CD14-positive monocyte (primary cell): ENCODE results near the gene KCNQ1OT1. TPM values are rescaled to one million over a fixed set of nuclear protein-coding genes. Genes with fewer than 3 reads are reported as not detected.

ENCODE experiments used
- DNase-seq, 3 donors: peaks; one replicate each; pipeline ENCODE4 v3.0.0-alpha.2; 2011 to 2022
- H2AFZ ChIP-seq: 2 replicates; pipeline ENCODE4 v1.6.0; 2012; ENCODE audit warnings: mild to moderate bottlenecking, low read depth, low read length, inconsistent platforms; ENCODE audit not compliant: insufficient read depth, poor library complexity, severe bottlenecking
- H3K27ac ChIP-seq, 2 donors: 1 replicate in 1 of 2; 2 replicates in 1 of 2; pipeline ENCODE4 v1.5.1; 2012 to 2013; ENCODE audit warnings: low read length in 2 of 2, control low read depth in 1 of 2, inconsistent platforms in 1 of 2, low read depth in 1 of 2, mild to moderate bottlenecking in 1 of 2
- H3K27me3 ChIP-seq, 2 donors: one replicate each; pipeline versions ENCODE4 v1.6.0 to v1.6.1; 2011 to 2013; ENCODE audit warnings: low read length in 2 of 2; ENCODE audit not compliant: control insufficient read depth in 2 of 2, insufficient read depth in 2 of 2
- H3K36me3 ChIP-seq, 2 donors: replicated peaks in 1 of 2; 1 replicate in 1 of 2; 2 replicates in 1 of 2; pipeline versions ENCODE4 v1.5.1 to v1.6.1; 2012 to 2013; ENCODE audit warnings: low read length in 2 of 2, control low read depth in 1 of 2, inconsistent platforms in 1 of 2, mild to moderate bottlenecking in 1 of 2; ENCODE audit not compliant: insufficient read depth in 2 of 2, control insufficient read depth in 1 of 2
- H3K4me1 ChIP-seq, 2 donors: 1 replicate in 1 of 2; 2 replicates in 1 of 2; pipeline versions ENCODE4 v1.5.1 to v1.6.1; 2012 to 2013; ENCODE audit warnings: low read length in 2 of 2, control low read depth in 1 of 2, inconsistent platforms in 1 of 2, mild to moderate bottlenecking in 1 of 2, moderate library complexity in 1 of 2; ENCODE audit not compliant: insufficient read depth in 2 of 2, control insufficient read depth in 1 of 2
- H3K4me2 ChIP-seq: replicated peaks from 2 replicates; pipeline ENCODE3; 2012; ENCODE audit warnings: low read length, moderate library complexity, mild to moderate bottlenecking; ENCODE audit not compliant: poor library complexity, severe bottlenecking; ENCODE audit errors: extremely low read depth
- H3K4me3 ChIP-seq, 3 experiments: fragments of 200-600 bp in 1 of 3; sonication (generic) in 1 of 3; replicated peaks in 1 of 3; 1 replicate in 2 of 3; 2 replicates in 1 of 3; pipeline ENCODE4 v1.5.1; 2011 to 2013; ENCODE audit warnings: low read length in 3 of 3, mild to moderate bottlenecking in 3 of 3, control low read depth in 2 of 3, low read depth in 2 of 3, inconsistent platforms in 1 of 3, moderate library complexity in 1 of 3
- H3K79me2 ChIP-seq: 2 replicates; pipeline ENCODE4 v1.6.0; 2012; ENCODE audit warnings: mild to moderate bottlenecking, control low read depth, inconsistent platforms, low read length, moderate library complexity; ENCODE audit not compliant: insufficient read depth
- H3K9ac ChIP-seq: 2 replicates; pipeline ENCODE4 v1.6.0; 2017; ENCODE audit warnings: low read length, mild to moderate bottlenecking; ENCODE audit not compliant: insufficient read depth, poor library complexity, severe bottlenecking
- H3K9me3 ChIP-seq, 2 donors: replicated peaks in 1 of 2; 1 replicate in 1 of 2; 2 replicates in 1 of 2; pipeline versions ENCODE4 v1.5.1 to v1.6.1; 2012 to 2013; ENCODE audit warnings: low read length in 2 of 2, control low read depth in 1 of 2; ENCODE audit not compliant: control insufficient read depth in 1 of 2, insufficient read depth in 1 of 2
- H4K20me1 ChIP-seq: 2 replicates; pipeline ENCODE4 v1.6.0; 2012; ENCODE audit warnings: mild to moderate bottlenecking, low read length, control low read depth, moderate library complexity; ENCODE audit not compliant: insufficient read depth
- H3K27ac Mint-ChIP-seq, 7 donors: one replicate each; pipeline ENCODE4 v1.8.0; 2020; ENCODE audit warnings: mild to moderate bottlenecking in 7 of 7, mixed read lengths in 7 of 7, moderate library complexity in 6 of 7, inconsistent platforms in 2 of 7
- H3K27me3 Mint-ChIP-seq, 3 donors: one replicate each; pipeline ENCODE4 v1.8.0; 2021 to 2022; ENCODE audit warnings: low read depth in 3 of 3, mild to moderate bottlenecking in 3 of 3, mixed read lengths in 3 of 3, moderate library complexity in 3 of 3, inconsistent platforms in 1 of 3
- H3K36me3 Mint-ChIP-seq, 2 donors: one replicate each; pipeline ENCODE4 v1.8.0; 2020; ENCODE audit warnings: mixed read lengths in 2 of 2, inconsistent platforms in 1 of 2, mild to moderate bottlenecking in 1 of 2
- H3K4me1 Mint-ChIP-seq: one replicate; pipeline ENCODE4 v1.8.0; 2020; ENCODE audit warnings: mild to moderate bottlenecking, mixed read lengths
- H3K4me3 Mint-ChIP-seq, 2 donors: one replicate each; pipeline ENCODE4 v1.8.0; 2020; ENCODE audit warnings: mild to moderate bottlenecking in 2 of 2, mixed read lengths in 2 of 2, moderate library complexity in 1 of 2
- H3K9me3 Mint-ChIP-seq, 7 donors: one replicate each; pipeline ENCODE4 v1.8.0; 2020 to 2022; ENCODE audit warnings: mixed read lengths in 7 of 7, mild to moderate bottlenecking in 6 of 7, moderate library complexity in 6 of 7, inconsistent platforms in 2 of 7
- WGBS: methylation state at CpG from one replicate; pipeline ENCODE4 v1.1.5; 2013; ENCODE audit warnings: missing lambda C conversion rate; ENCODE audit not compliant: insufficient coverage; 5-methylcytosine and 5-hydroxymethylcytosine counted together
- intact Hi-C, 2 donors: fragments of 100-400 bp; cut with micrococcal nuclease; formaldehyde crosslinking; loops; one replicate each; pipeline versions ENCODE4 v1.15.0 to v1.15.1; 2023
- polyA plus RNA-seq, 3 donors: library from polyadenylated mRNA; depleted of rRNA in 1 of 3; unstranded in 2 of 3; stranded (reverse) in 1 of 3; fragments of 300-500 nt in 2 of 3; fragments of >200 nt in 1 of 3; fragmentation: Illumina TruSeq in 2 of 3; gene quantifications; 1 replicate in 2 of 3; 2 replicates in 1 of 3; pipeline ENCODE4 v1.2.3, GENCODE V29; 2012 to 2021
- TF ChIP-seq, protein P1 (sequence below): fragments of 200-600 bp; IDR thresholded peaks from one replicate; pipeline ENCODE4 v1.8.0; 2022; ENCODE audit warnings: antibody characterized with exemption, mild to moderate bottlenecking

The KCNQ1OT1 gene
- polyA plus RNA-seq, 3 donors: 0.01 to 0.04 (median 0.03) TPM

DNA sequence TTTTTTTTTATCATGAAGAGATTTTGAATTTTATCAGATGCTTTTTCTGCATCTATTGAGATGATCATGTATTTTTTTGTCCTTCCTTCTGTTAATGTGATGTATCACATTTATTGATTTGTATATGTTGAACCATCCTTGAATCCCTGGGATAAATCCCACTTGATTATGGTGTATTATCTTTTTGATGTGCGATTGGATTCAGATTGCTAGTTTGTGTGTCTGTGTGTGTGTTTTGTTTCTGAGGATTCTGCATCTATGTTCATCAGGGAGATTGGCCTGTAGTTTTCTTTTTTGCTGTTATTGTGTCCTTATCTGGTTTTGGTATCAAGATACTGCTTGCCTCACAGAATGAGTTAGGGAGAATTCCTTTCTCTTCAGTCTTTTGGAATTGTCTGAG, 52.6 kb downstream of the KCNQ1OT1 start:
- peaks cover 0 to 6% of the 10 kb centered on the region in 2 donors for H3K36me3 ChIP-seq
- H3K36me3 Mint-ChIP-seq: peaks cover 20 to 23% of the 10 kb centered on the region in 2 donors
- H3K79me2 ChIP-seq: no peaks in the 10 kb centered on the region
- no peak overlapping the region for H3K27ac Mint-ChIP-seq
- H3K4me3 ChIP-seq: no peak overlapping the region
- peaks cover 37 to 71% of the 10 kb centered on the region in 2 donors for H3K9me3 ChIP-seq
- TF ChIP-seq, protein P1, sequence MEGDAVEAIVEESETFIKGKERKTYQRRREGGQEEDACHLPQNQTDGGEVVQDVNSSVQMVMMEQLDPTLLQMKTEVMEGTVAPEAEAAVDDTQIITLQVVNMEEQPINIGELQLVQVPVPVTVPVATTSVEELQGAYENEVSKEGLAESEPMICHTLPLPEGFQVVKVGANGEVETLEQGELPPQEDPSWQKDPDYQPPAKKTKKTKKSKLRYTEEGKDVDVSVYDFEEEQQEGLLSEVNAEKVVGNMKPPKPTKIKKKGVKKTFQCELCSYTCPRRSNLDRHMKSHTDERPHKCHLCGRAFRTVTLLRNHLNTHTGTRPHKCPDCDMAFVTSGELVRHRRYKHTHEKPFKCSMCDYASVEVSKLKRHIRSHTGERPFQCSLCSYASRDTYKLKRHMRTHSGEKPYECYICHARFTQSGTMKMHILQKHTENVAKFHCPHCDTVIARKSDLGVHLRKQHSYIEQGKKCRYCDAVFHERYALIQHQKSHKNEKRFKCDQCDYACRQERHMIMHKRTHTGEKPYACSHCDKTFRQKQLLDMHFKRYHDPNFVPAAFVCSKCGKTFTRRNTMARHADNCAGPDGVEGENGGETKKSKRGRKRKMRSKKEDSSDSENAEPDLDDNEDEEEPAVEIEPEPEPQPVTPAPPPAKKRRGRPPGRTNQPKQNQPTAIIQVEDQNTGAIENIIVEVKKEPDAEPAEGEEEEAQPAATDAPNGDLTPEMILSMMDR: no peak
- H3K27me3 Mint-ChIP-seq: peaks cover 0 to 2% (median 1%) of the 10 kb centered on the region in 3 donors
- DNase-seq: no peak
- no peaks in the 10 kb centered on the region for H3K27me3 ChIP-seq
- peaks cover 39% of the 10 kb centered on the region for H4K20me1 ChIP-seq
- H3K4me2 ChIP-seq: no peak overlapping the region
- no peak overlapping the region for H3K9ac ChIP-seq
- whole genome bisulfite sequencing: no CpG with 5 or more reads among the region's 1 CpG
- intact Hi-C loops: no loop called here
- H3K4me3 Mint-ChIP-seq: no peak overlapping the region
- no peak overlapping the region for H3K27ac ChIP-seq
- no peaks in the 10 kb centered on the region for H3K4me1 Mint-ChIP-seq
- no peaks in the 10 kb centered on the region for H3K4me1 ChIP-seq
- peaks cover 52 to 85% (median 74%) of the 10 kb centered on the region in 7 donors for H3K9me3 Mint-ChIP-seq
- no peak overlapping the region for H2AFZ ChIP-seq

DNA sequence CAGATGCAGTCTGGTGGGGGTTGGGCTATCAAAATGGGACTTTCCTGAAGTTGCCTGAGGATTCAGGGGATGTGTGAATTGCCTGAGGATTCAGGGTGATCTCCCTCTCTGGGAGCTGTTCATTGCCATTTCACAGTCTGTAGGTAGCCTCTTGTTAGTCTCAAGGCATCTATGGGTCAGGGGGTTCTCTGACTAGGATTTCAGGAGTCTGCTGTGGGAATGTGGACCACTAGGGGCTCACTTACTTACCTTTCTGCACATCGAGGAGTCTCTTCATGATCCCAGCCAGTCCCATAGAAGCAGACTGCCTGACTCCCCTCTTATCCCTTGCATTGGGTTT, 54.0 kb downstream of the KCNQ1OT1 start:
- no peak overlapping the region for H3K9ac ChIP-seq
- H3K9me3 ChIP-seq: peaks cover 25 to 61% of the 10 kb centered on the region in 2 donors
- H3K27me3 ChIP-seq: no peaks in the 10 kb centered on the region
- intact Hi-C loops: no loop called here
- no peak for DNase-seq
- H3K4me1 Mint-ChIP-seq: no peaks in the 10 kb centered on the region
- peaks cover 46 to 91% (median 69%) of the 10 kb centered on the region in 7 donors for H3K9me3 Mint-ChIP-seq
- no peak overlapping the region for H2AFZ ChIP-seq
- WGBS: no CpG with 5 or more reads among the region's 1 CpG
- H3K36me3 ChIP-seq: peaks cover 0 to 6% of the 10 kb centered on the region in 2 donors
- H3K4me1 ChIP-seq: no peaks in the 10 kb centered on the region
- no peak overlapping the region for H3K27ac Mint-ChIP-seq
- H3K4me3 Mint-ChIP-seq: no peak overlapping the region
- TF ChIP-seq, protein P1: no peak
- H3K36me3 Mint-ChIP-seq: peaks cover 10 to 17% of the 10 kb centered on the region in 2 donors
- peaks cover 0 to 9% (median 1%) of the 10 kb centered on the region in 3 donors for H3K27me3 Mint-ChIP-seq
- H4K20me1 ChIP-seq: peaks cover 35% of the 10 kb centered on the region
- H3K4me2 ChIP-seq: no peak overlapping the region
- no peak overlapping the region for H3K27ac ChIP-seq
- H3K79me2 ChIP-seq: no peaks in the 10 kb centered on the region
- no peak overlapping the region for H3K4me3 ChIP-seq
